GM03348 (cell line): Measurements from ENCODE around the gene TMPRSS11F.

Experiments used
- DNase-seq: peaks from one replicate; pipeline ENCODE4 v3.0.0; 2012; ENCODE audit warnings: low spot score

TMPRSS11F gene

GRCh38 chr4:68077301-68077700, 52.4 kb downstream of the TMPRSS11F start:
- no peak for DNase-seq

DNA sequence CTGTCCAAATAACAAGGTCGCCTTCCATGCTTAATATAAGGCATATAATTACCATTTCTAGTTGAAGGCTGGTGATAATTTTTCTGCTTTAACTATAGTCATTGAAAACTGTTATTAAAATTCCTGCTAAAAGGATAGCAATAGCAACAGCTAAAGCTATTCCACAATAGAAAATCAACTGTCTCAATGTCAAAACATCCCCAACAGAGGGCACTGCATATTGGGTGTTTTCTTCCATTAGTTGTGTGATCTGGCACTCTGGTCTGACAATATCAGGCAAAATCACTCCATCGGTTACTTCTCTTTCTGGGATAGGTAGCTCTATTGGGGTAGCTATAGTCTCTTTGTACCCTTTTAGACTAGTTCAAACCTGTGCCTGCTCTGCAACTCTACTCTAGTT, 53.5 kb downstream of the TMPRSS11F start:
- no peak for DNase-seq

DNA sequence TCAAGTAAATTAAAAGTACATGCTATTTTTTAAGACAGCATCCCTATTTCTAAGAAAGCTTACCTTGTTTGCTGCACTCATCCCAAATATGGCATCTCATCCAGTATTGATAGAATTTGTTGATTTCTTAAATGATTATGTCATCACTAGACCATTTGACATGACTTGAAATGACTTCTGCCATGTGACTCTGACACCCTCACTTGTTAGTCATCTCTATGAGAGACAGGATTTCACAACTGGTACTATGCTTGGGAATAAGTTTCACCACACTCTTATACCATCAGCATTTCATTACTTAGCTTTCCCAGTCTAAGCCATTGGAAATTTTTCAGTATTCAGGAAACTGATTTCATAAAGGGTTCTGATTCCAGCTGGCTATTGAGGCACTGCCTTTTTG, 55.3 kb downstream of the TMPRSS11F start:
- DNase-seq = peak; percentile 8

- DNase-seq = no peak
These were observed 59.4 kb downstream of the TMPRSS11F start for GRCh38 chr4:68070302-68070701.

GRCh38 chr4:68062501-68062900, 67.2 kb downstream of the TMPRSS11F start:
- no peak for DNase-seq

GRCh38 chr4:68038272-68038671, 91.4 kb downstream of the TMPRSS11F start:
- no peak for DNase-seq

GRCh38 chr4:68021185-68021584, 108.5 kb downstream of the TMPRSS11F start:
- peak; percentile 35 for DNase-seq

DNA sequence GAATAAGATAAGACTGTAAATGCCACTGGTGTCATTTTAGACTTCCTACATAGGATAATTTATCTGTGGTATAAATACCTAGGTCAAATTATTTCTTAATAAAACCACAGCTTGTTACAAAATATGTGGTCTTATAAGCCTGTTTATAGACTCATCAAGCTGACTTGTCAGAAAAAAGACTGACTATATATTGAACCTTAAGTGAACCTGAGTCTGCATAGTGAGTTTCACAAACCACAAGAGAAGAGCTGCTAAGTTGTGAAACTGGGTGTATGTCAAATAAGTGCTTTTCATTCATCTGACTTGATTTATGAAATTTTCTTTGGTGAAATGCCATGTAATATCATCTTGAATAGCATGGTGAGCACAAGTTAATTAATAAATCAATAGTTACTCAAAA, 118.0 kb downstream of the TMPRSS11F start:
- no peak for DNase-seq
